Stomach (tissue), 9 donors: ENCODE data around the gene ZNF79. TPM values are rescaled to one million over a fixed set of nuclear protein-coding genes. Genes with fewer than 3 reads are reported as not detected.

Experiments
- DNase-seq, 2 donors: peaks; one replicate each; pipeline versions ENCODE4 v3.0.0 to v3.0.0-alpha.2; 2013 to 2019
- H3K27ac ChIP-seq, 5 donors: fragments of 200-600 bp in 4 of 5; sonication (generic) in 4 of 5; one replicate each; pipeline ENCODE4 v1.5.1; 2013 to 2019; ENCODE audit warnings: mild to moderate bottlenecking in 1 of 5, moderate library complexity in 1 of 5
- H3K27me3 ChIP-seq, 3 donors: fragments of 200-600 bp; sonication (generic); one replicate each; pipeline ENCODE4 v1.5.1; 2017 to 2019; ENCODE audit warnings: mixed run types in 1 of 3
- H3K36me3 ChIP-seq, 4 donors: fragments of 200-600 bp; sonication (generic); 1 replicate in 3 of 4; 2 replicates in 1 of 4; pipeline ENCODE4 v1.5.1; 2016 to 2019
- H3K4me1 ChIP-seq, 4 donors: fragments of 200-600 bp; sonication (generic); one replicate each; pipeline ENCODE4 v1.5.1; 2016 to 2019
- H3K4me3 ChIP-seq, 4 donors: fragments of 200-600 bp; sonication (generic) in 3 of 4; one replicate each; pipeline ENCODE4 v1.5.1; 2016 to 2019; ENCODE audit warnings: mild to moderate bottlenecking in 1 of 4
- H3K9me3 ChIP-seq, 4 donors: fragments of 200-600 bp; sonication (generic); one replicate each; pipeline ENCODE4 v1.5.1; 2016 to 2019
- EP300 ChIP-seq: sonication (generic); formaldehyde crosslinking; IDR thresholded peaks from one replicate; pipeline ENCODE4 v1.6.1; 2017; ENCODE audit warnings: antibody characterized with exemption
- POLR2A ChIP-seq, 4 donors: fragments of 450-650 bp; IDR thresholded peaks; one replicate each; pipeline ENCODE4 v1.6.1; 2016; ENCODE audit warnings: antibody characterized with exemption in 4 of 4, control low read depth in 2 of 4, mild to moderate bottlenecking in 1 of 4, moderate library complexity in 1 of 4
- POLR2AphosphoS5 ChIP-seq, 3 donors: sonication (generic); formaldehyde crosslinking; IDR thresholded peaks; one replicate each; pipeline ENCODE4 v1.6.1; 2016; ENCODE audit warnings: antibody characterized with exemption in 3 of 3
- WGBS, 5 donors: extraction: QIAGEN DNeasy Blood & Tissue Kit in 3 of 5; methylation state at CpG; one replicate each; pipeline versions ENCODE4 v1.1.5 to v1.1.7; 2013 to 2018; 5-methylcytosine and 5-hydroxymethylcytosine counted together
- intact Hi-C: fragments of 100-400 bp; cut with DNase I; formaldehyde crosslinking; loops from one replicate; pipeline ENCODE4 v1.15.1; 2023; ENCODE audit warnings: low total_unique reads
- polyA plus RNA-seq, 3 donors: library from polyadenylated mRNA; stranded (reverse); fragments of 200-250 nt; gene quantifications; one replicate each; pipeline ENCODE4 v1.2.3, GENCODE V29; 2013
- total RNA-seq, 5 donors: library from RNA; depleted of rRNA; stranded (reverse); fragments of >200 nt; gene quantifications; one replicate each; pipeline versions ENCODE4 v1.1.0 to v1.2.3, GENCODE V29; 2014 to 2016
- TF ChIP-seq, protein P1 (sequence below), 7 experiments: fragments of 450-650 bp in 4 of 7; fragments of 200-600 bp in 3 of 7; sonication (generic) in 3 of 7; IDR thresholded peaks; one replicate each; pipeline ENCODE4 v1.5.1; 2016 to 2019; ENCODE audit warnings: antibody characterized with exemption in 7 of 7, control low read depth in 2 of 7, mild to moderate bottlenecking in 1 of 7
- donor health status: healthy with polysubstance abuse.
- donor health status: Bipolar disorder and iron deficiency.
- donor health status: healthy.

The ZNF79 gene
- total and polyA plus RNA-seq, 8 donors: 1.9 to 39.1 (median 5.2) TPM

DNA sequence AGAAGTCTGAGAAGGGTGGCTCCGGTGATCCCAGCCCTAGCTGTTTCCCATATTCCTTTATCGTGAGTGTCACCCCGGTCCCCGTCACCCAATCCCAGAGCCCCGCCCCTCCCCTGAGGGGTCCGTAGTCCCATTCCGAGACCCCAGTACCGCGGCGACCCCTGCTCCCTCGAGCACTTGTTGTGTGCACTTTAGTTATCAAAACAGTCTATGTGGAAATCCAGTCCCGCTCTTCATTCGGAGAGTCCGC lies 27.4 kb downstream of the ZNF79 start:
- peak overlapping the region; percentile 82 to 97 (median 93) for H3K27ac ChIP-seq
- intact Hi-C loops: no loop called here
- no peaks in the 10 kb centered on the region for H3K27me3 ChIP-seq
- WGBS, 5 donors: 0 to 2% (median 0%) methylated on average over 12 to 14 of the region's 14 CpGs
- TF ChIP-seq EP300 (no peak), POLR2AphosphoS5 (IDR thresholded peaks at IDR 0.05) (no peak), POLR2A (IDR thresholded peaks at IDR 0.05) (no peak)
- TF ChIP-seq, protein P1, sequence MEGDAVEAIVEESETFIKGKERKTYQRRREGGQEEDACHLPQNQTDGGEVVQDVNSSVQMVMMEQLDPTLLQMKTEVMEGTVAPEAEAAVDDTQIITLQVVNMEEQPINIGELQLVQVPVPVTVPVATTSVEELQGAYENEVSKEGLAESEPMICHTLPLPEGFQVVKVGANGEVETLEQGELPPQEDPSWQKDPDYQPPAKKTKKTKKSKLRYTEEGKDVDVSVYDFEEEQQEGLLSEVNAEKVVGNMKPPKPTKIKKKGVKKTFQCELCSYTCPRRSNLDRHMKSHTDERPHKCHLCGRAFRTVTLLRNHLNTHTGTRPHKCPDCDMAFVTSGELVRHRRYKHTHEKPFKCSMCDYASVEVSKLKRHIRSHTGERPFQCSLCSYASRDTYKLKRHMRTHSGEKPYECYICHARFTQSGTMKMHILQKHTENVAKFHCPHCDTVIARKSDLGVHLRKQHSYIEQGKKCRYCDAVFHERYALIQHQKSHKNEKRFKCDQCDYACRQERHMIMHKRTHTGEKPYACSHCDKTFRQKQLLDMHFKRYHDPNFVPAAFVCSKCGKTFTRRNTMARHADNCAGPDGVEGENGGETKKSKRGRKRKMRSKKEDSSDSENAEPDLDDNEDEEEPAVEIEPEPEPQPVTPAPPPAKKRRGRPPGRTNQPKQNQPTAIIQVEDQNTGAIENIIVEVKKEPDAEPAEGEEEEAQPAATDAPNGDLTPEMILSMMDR (IDR thresholded peaks at IDR 0.05): no peak
- no peaks in the 10 kb centered on the region for H3K9me3 ChIP-seq
- peaks cover 32 to 54% (median 42%) of the 10 kb centered on the region in 4 donors for H3K36me3 ChIP-seq
- peak overlapping the region; percentile 69 to 91 (median 82) for H3K4me3 ChIP-seq
- DNase-seq: no peak
- peaks cover 39 to 61% (median 53%) of the 10 kb centered on the region in 4 donors for H3K4me1 ChIP-seq

DNA sequence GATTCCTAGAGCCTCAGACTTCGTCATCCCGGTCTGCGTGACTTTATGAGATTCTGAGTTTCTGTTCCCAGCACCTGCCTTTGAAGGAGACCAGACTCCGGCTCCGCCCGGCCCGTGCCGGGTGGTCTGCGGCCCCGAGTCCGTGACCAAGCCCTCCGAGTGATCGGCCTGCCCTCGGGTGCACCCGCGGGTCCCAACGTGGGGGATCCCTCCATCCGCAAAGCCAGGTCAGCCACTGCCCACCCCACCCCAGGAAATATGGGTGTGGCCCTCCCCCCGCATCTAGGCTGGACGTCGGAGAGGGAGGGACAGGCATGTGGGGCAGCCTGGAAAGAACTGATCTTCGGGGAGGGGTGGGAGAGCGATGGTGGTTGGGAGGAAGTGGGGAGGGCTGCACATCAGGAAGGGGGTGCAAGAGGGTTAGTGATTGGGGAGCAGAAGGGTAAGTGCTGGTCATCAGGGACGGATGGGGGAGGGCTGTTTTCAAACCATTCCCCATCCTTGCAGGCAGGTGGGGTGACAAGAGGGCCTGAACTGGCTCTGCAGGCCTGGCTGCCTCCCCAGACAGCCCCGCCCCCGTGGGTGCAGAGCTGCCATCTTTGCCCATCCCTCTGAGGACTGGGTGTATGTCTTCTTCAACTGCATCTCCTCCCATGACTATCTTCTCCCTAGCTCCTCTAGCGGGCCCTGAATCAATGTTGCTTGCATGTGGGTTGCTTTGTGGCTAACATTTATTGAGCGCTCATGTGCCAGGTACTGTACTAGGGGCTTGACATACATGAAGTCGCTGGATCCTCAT lies 27.9 kb downstream of the ZNF79 start:
- peaks cover 27 to 54% (median 42%) of the 10 kb centered on the region in 4 donors for H3K36me3 ChIP-seq
- peaks cover 39 to 61% (median 53%) of the 10 kb centered on the region in 4 donors for H3K4me1 ChIP-seq
- 7 to 16% (median 8%) methylated on average over 15 to 29 of the region's 29 CpGs for WGBS, 5 donors

GRCh38 chr9:127452691-127453090 lies 28.5 kb downstream of the ZNF79 start:
- H3K9me3 ChIP-seq: no peaks in the 10 kb centered on the region
- H3K4me1 ChIP-seq: peaks cover 39 to 61% (median 53%) of the 10 kb centered on the region in 4 donors
- peak overlapping the region; percentile 82 to 97 (median 93) for H3K27ac ChIP-seq
- peaks cover 20 to 54% (median 42%) of the 10 kb centered on the region in 4 donors for H3K36me3 ChIP-seq
- intact Hi-C loops: no loop called here
- TF ChIP-seq, protein P1 (IDR thresholded peaks at IDR 0.05): no peak
- TF ChIP-seq POLR2AphosphoS5 (IDR thresholded peaks at IDR 0.05) (peak in 2 of 3 donors; percentile 44 to 84), EP300 (no peak)
- WGBS, 5 donors: 15 to 45% (median 31%) methylated on average over 4 of the region's 4 CpGs
- H3K4me3 ChIP-seq: peak overlapping the region; percentile 69 to 91 (median 82)
- no peaks in the 10 kb centered on the region for H3K27me3 ChIP-seq
- peak; percentile 85 to 91 for DNase-seq

More for the DNA sequence above, 27.9 kb downstream of the ZNF79 start:
- TF ChIP-seq, protein P1 (IDR thresholded peaks at IDR 0.05): no peak
- no peak for TF ChIP-seq POLR2AphosphoS5 (IDR thresholded peaks at IDR 0.05)
- TF ChIP-seq EP300: no peak
- no peak for TF ChIP-seq POLR2A (IDR thresholded peaks at IDR 0.05)
- Histone ChIP-seq H3K4me3 (peak overlapping the region; percentile 69 to 91 (median 82)), H3K27me3 (no peaks in the 10 kb centered on the region), H3K27ac (peak overlapping the region; percentile 82 to 97 (median 93)), H3K9me3 (no peaks in the 10 kb centered on the region)
- intact Hi-C loops: no loop called here
- DNase-seq: peak; percentile 44 to 79

GRCh38 chr9:127455324-127455992 lies 31.3 kb downstream of the ZNF79 start:
- Histone ChIP-seq H3K4me1 (peaks cover 18 to 42% (median 31%) of the 10 kb centered on the region in 4 donors), H3K4me3 (no peak overlapping the region), H3K36me3 (peaks cover 7 to 60% (median 43%) of the 10 kb centered on the region in 4 donors), H3K9me3 (no peaks in the 10 kb centered on the region), H3K27me3 (no peaks in the 10 kb centered on the region), H3K27ac (no peak overlapping the region)
- DNase-seq: peak; percentile 30 to 58
- intact Hi-C loops: no loop called here
- TF ChIP-seq, protein P1 (IDR thresholded peaks at IDR 0.05): peak in 3 of 7 experiments; percentile 13 to 29 (median 21)
- TF ChIP-seq POLR2A (IDR thresholded peaks at IDR 0.05): no peak
- WGBS, 5 donors: 45 to 65% (median 50%) methylated on average over 6 of the region's 6 CpGs
